Fibroblast of lung (primary cell): ENCODE results near the gene AP1G2. TPM values are rescaled to one million over a fixed set of nuclear protein-coding genes. Genes with fewer than 3 reads are reported as not detected.

Source experiments
- DNase-seq, 2 donors: peaks; one replicate each; pipeline versions ENCODE4 v3.0.0 to v3.0.0-alpha.2; 2010; ENCODE audit warnings: low read depth in 2 of 2
- H2AFZ ChIP-seq: 2 replicates; pipeline ENCODE4 v1.5.1; 2012; ENCODE audit warnings: low read length, control low read depth, inconsistent platforms
- H3K27ac ChIP-seq: 2 replicates; pipeline ENCODE4 v1.5.1; 2011; ENCODE audit warnings: low read length, control low read depth; ENCODE audit not compliant: insufficient read depth
- H3K27me3 ChIP-seq: 2 replicates; pipeline ENCODE4 v1.5.1; 2011; ENCODE audit warnings: mild to moderate bottlenecking, low read length; ENCODE audit not compliant: control insufficient read depth, insufficient read depth
- H3K36me3 ChIP-seq: 2 replicates; pipeline ENCODE4 v1.5.1; 2011; ENCODE audit warnings: low read length; ENCODE audit not compliant: control insufficient read depth, insufficient read depth
- H3K4me1 ChIP-seq: 2 replicates; pipeline ENCODE4 v1.5.1; 2011; ENCODE audit warnings: low read length; ENCODE audit not compliant: control insufficient read depth, insufficient read depth; ENCODE audit errors: extremely low read depth
- H3K4me2 ChIP-seq: 2 replicates; pipeline ENCODE4 v1.5.1; 2011; ENCODE audit warnings: low read length, control low read depth; ENCODE audit not compliant: insufficient read depth; ENCODE audit errors: extremely low read depth
- H3K4me3 ChIP-seq, 4 experiments: fragments of 200-600 bp in 1 of 4; sonication (generic) in 1 of 4; replicated peaks in 1 of 4; 2 replicates each; pipeline ENCODE4 v1.5.1; 2011 to 2016; ENCODE audit warnings: low read length in 4 of 4, low read depth in 3 of 4, mild to moderate bottlenecking in 3 of 4, control low read depth in 2 of 4, inconsistent platforms in 1 of 4, mixed read lengths in 1 of 4; ENCODE audit not compliant: insufficient read depth in 1 of 4; ENCODE audit errors: control extremely low read depth in 1 of 4
- H3K79me2 ChIP-seq: 2 replicates; pipeline ENCODE4 v1.5.1; 2012; ENCODE audit warnings: mild to moderate bottlenecking, low read length, inconsistent platforms; ENCODE audit not compliant: control insufficient read depth, insufficient read depth
- H3K9ac ChIP-seq: 2 replicates; pipeline ENCODE4 v1.5.1; 2011; ENCODE audit warnings: mild to moderate bottlenecking, low read length, control low read depth; ENCODE audit not compliant: insufficient read depth
- H3K9me3 ChIP-seq: 2 replicates; pipeline ENCODE4 v1.5.1; 2012; ENCODE audit warnings: low read depth, low read length; ENCODE audit not compliant: control insufficient read depth, insufficient read depth
- H4K20me1 ChIP-seq: 2 replicates; pipeline ENCODE4 v1.5.1; 2011; ENCODE audit warnings: low read length; ENCODE audit not compliant: control insufficient read depth, insufficient read depth; ENCODE audit errors: extremely low read depth
- CTCF ChIP-seq, 2 donors: IDR thresholded peaks in 1 of 2; conservative IDR thresholded peaks in 1 of 2; 1 replicate in 1 of 2; 2 replicates in 1 of 2; pipeline ENCODE4 v1.5.1; 2011 to 2012; ENCODE audit warnings: low read length in 2 of 2, control low read depth in 1 of 2, inconsistent platforms in 1 of 2, low read depth in 1 of 2, mild to moderate bottlenecking in 1 of 2
- EZH2 ChIP-seq: IDR thresholded peaks from 2 replicates; pipeline ENCODE4 v1.5.1; 2012; ENCODE audit warnings: low read length, control low read depth, mild to moderate bottlenecking; ENCODE audit errors: missing control alignments
- polyA plus RNA-seq, 2 donors: library from polyadenylated mRNA; depleted of rRNA in 1 of 2; stranded (reverse) in 1 of 2; unstranded in 1 of 2; fragments of >200 nt; gene quantifications; 2 replicates each; pipeline ENCODE4 v1.2.1, GENCODE V29; 2011 to 2012; ENCODE audit warnings: missing spikeins in 1 of 2
- total RNA-seq: library from RNA; depleted of rRNA; stranded (reverse); fragments of >200 nt; gene quantifications from 2 replicates; pipeline ENCODE4 v1.2.1, GENCODE V29; 2014

The AP1G2 gene
- total and polyA plus RNA-seq, 2 donors (not counting 1 experiment from before 2014, with no cell fraction given), result 7.9 to 9.2 TPM

GRCh38 chr14:23602181-23603095, 34.8 kb upstream of the AP1G2 start:
- H3K79me2 ChIP-seq, result no peaks in the 10 kb centered on the region
- no peaks in the 10 kb centered on the region for H4K20me1 ChIP-seq
- no peaks in the 10 kb centered on the region for H3K27me3 ChIP-seq
- no peaks in the 10 kb centered on the region for H3K36me3 ChIP-seq
- H3K27ac ChIP-seq, result no peak overlapping the region
- no peak for TF ChIP-seq EZH2
- no peak for TF ChIP-seq CTCF (conservative IDR thresholded peaks at IDR 0.05 in 1 of 2, IDR thresholded peaks at IDR 0.05 in 1 of 2; ENCODE audit: low read depth in 1 of 2, low read length in 2 of 2)
- H3K9ac ChIP-seq, result no peak overlapping the region
- H2AFZ ChIP-seq, result no peak overlapping the region
- DNase-seq, result no peak
- H3K4me1 ChIP-seq, result no peaks in the 10 kb centered on the region
- H3K4me3 ChIP-seq, result no peak overlapping the region
- no peaks in the 10 kb centered on the region for H3K9me3 ChIP-seq
- H3K4me2 ChIP-seq, result no peak overlapping the region

- DNase-seq, result no peak
- no peaks in the 10 kb centered on the region for H3K36me3 ChIP-seq
- H3K9me3 ChIP-seq, result no peaks in the 10 kb centered on the region
- no peak overlapping the region for H3K4me2 ChIP-seq
- no peaks in the 10 kb centered on the region for H4K20me1 ChIP-seq
- H3K9ac ChIP-seq, result no peak overlapping the region
- H3K27me3 ChIP-seq, result no peaks in the 10 kb centered on the region
- no peak overlapping the region for H2AFZ ChIP-seq
- H3K79me2 ChIP-seq, result no peaks in the 10 kb centered on the region
- H3K4me1 ChIP-seq, result no peaks in the 10 kb centered on the region
- H3K27ac ChIP-seq, result no peak overlapping the region
- H3K4me3 ChIP-seq, result no peak overlapping the region
- TF ChIP-seq CTCF (conservative IDR thresholded peaks at IDR 0.05 in 1 of 2, IDR thresholded peaks at IDR 0.05 in 1 of 2; ENCODE audit: low read depth in 1 of 2, low read length in 2 of 2) (no peak), EZH2 (no peak)
Measured at GRCh38 chr14:23601845-23602180, 34.2 kb upstream of the AP1G2 start.

GRCh38 chr14:23601424-23601823, 33.8 kb upstream of the AP1G2 start:
- Histone ChIP-seq H3K4me1 (no peaks in the 10 kb centered on the region), H2AFZ (no peak overlapping the region), H3K9me3 (no peaks in the 10 kb centered on the region), H3K9ac (no peak overlapping the region), H3K27me3 (no peaks in the 10 kb centered on the region), H3K27ac (no peak overlapping the region), H4K20me1 (no peaks in the 10 kb centered on the region), H3K4me2 (no peak overlapping the region), H3K36me3 (no peaks in the 10 kb centered on the region), H3K4me3 (no peak overlapping the region), H3K79me2 (no peaks in the 10 kb centered on the region)
- TF ChIP-seq EZH2 (no peak), CTCF (conservative IDR thresholded peaks at IDR 0.05 in 1 of 2, IDR thresholded peaks at IDR 0.05 in 1 of 2; ENCODE audit: low read depth in 1 of 2, low read length in 2 of 2) (no peak)
- DNase-seq, result no peak
